ENCODE data around the gene GSTT4.

DNA sequence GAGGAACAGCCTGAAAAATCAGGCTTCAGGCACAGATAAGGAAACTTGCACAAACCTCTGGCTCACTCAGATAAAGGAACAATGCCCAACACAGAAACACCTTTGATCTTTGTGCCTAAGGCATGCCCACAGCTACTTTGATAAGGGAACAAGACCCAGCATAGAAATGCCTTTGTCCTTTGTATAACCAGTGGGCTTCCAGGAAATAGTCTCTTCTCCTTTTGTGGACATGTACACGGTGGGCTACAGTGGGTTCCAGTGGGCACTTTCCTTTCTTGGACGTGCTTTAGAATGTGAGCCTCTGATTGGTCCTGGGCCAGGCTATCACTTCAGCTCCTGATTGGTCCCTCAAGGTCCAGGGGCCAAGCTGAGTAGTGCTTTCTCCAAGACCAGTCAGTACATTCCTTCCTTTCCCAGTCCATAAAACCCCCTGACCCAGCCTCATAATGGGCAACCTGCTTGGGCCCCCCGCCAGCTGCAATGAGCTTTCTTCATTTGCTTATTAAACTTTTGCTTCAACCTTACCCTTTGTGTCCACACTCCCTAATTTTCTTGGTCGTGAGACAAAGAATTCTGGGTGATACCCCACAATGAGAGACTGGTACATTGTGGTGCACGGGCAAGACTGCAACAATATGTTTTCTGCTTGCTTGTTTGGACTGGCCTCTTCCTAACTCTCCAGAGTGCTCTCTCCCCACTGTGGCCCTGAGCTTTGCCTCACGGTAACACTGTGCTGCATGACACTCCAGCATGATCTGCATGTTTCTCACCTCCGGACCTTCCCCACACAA lies 4.2 kb upstream of the GSTT4 start:
- TF ChIP-seq, protein P1, sequence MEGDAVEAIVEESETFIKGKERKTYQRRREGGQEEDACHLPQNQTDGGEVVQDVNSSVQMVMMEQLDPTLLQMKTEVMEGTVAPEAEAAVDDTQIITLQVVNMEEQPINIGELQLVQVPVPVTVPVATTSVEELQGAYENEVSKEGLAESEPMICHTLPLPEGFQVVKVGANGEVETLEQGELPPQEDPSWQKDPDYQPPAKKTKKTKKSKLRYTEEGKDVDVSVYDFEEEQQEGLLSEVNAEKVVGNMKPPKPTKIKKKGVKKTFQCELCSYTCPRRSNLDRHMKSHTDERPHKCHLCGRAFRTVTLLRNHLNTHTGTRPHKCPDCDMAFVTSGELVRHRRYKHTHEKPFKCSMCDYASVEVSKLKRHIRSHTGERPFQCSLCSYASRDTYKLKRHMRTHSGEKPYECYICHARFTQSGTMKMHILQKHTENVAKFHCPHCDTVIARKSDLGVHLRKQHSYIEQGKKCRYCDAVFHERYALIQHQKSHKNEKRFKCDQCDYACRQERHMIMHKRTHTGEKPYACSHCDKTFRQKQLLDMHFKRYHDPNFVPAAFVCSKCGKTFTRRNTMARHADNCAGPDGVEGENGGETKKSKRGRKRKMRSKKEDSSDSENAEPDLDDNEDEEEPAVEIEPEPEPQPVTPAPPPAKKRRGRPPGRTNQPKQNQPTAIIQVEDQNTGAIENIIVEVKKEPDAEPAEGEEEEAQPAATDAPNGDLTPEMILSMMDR (IDR thresholded peaks at IDR 0.05 in 4 of 5, conservative IDR thresholded peaks at IDR 0.05 in 1 of 5) = no peak
- no peak for TF ChIP-seq POLR2A (IDR thresholded peaks at IDR 0.05)

All from gastrocnemius medialis (tissue), 4 donors.